Neural cell (in vitro differentiated cells): ENCODE results near the gene PANK4.

Experiments
- POLR2AphosphoS5 ChIP-seq: IDR thresholded peaks from 2 replicates; pipeline ENCODE4 v1.6.1; 2012
- TAF1 ChIP-seq: IDR thresholded peaks from 2 replicates; pipeline ENCODE4 v1.6.1; 2012; ENCODE audit warnings: low read depth
- TF ChIP-seq, protein P1 (sequence below): fragments of 450-650 bp; IDR thresholded peaks from 2 replicates; pipeline ENCODE4 v1.5.1; 2014; ENCODE audit warnings: antibody characterized with exemption, mild to moderate bottlenecking, moderate library complexity; ENCODE audit not compliant: poor library complexity, severe bottlenecking

DNA sequence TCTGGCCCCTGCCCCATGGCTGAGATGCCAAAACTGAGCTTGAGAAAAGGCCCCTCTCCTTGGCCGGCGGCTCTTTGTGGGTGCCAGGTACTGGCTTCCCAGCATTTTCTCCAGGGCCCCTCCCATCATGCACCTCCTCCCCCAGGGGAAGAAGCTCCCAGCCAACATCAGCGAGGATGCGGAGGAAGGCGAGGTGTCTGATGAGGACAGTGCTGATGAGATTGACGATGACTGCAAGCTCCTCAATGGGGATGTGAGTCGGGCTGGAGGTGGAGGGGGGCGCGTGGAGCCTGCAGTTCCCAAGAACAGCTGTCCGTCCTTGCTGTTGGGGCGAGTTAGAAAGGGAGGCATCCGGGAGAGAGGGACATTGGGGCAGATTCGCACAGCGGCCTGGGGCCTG lies 36.8 kb downstream of the PANK4 start:
- TF ChIP-seq TAF1: no peak
- no peak for TF ChIP-seq POLR2AphosphoS5
- TF ChIP-seq, protein P1, sequence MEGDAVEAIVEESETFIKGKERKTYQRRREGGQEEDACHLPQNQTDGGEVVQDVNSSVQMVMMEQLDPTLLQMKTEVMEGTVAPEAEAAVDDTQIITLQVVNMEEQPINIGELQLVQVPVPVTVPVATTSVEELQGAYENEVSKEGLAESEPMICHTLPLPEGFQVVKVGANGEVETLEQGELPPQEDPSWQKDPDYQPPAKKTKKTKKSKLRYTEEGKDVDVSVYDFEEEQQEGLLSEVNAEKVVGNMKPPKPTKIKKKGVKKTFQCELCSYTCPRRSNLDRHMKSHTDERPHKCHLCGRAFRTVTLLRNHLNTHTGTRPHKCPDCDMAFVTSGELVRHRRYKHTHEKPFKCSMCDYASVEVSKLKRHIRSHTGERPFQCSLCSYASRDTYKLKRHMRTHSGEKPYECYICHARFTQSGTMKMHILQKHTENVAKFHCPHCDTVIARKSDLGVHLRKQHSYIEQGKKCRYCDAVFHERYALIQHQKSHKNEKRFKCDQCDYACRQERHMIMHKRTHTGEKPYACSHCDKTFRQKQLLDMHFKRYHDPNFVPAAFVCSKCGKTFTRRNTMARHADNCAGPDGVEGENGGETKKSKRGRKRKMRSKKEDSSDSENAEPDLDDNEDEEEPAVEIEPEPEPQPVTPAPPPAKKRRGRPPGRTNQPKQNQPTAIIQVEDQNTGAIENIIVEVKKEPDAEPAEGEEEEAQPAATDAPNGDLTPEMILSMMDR: no peak
